Raji (cell line): ENCODE data around the gene PDZD7.

ENCODE experiments used
- POLR2A ChIP-seq: IDR thresholded peaks from 2 replicates; pipeline ENCODE4 v1.6.1; 2011; ENCODE audit warnings: low read depth, low read length, control low read depth; ENCODE audit not compliant: insufficient read depth

The PDZD7 gene

GRCh38 chr10:100997360-100998182, 33.4 kb downstream of the PDZD7 start:
- peak; percentile 66 for TF ChIP-seq POLR2A

- no peak for TF ChIP-seq POLR2A
These were observed 34.1 kb downstream of the PDZD7 start for GRCh38 chr10:100996678-100997359.

DNA sequence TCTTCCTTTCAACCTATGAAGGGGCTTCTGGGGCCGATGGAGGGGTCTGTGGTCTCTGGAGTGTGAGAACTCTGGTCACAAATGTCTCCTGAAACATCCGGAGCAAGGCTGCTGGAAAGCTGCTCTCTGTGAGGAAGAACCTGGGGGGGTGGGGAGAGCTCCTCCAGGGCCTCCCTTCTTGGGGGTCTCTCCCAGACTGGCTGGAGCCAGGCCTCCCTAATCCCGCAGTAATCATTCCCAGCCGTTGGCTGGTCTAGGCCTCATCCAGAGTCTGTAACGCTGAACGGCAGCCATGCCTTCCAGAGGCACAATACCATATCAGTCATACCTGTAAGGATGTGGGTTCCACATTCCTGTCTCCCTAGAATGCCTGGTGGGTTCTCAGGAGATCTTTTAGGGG, 35.7 kb downstream of the PDZD7 start:
- no peak for TF ChIP-seq POLR2A

- TF ChIP-seq POLR2A, result no peak
These were observed 36.8 kb downstream of the PDZD7 start for GRCh38 chr10:100993986-100994708.

GRCh38 chr10:100989088-100989487, 41.8 kb downstream of the PDZD7 start:
- TF ChIP-seq POLR2A, result no peak

GRCh38 chr10:100988166-100988565, 42.8 kb downstream of the PDZD7 start:
- TF ChIP-seq POLR2A, result no peak

DNA sequence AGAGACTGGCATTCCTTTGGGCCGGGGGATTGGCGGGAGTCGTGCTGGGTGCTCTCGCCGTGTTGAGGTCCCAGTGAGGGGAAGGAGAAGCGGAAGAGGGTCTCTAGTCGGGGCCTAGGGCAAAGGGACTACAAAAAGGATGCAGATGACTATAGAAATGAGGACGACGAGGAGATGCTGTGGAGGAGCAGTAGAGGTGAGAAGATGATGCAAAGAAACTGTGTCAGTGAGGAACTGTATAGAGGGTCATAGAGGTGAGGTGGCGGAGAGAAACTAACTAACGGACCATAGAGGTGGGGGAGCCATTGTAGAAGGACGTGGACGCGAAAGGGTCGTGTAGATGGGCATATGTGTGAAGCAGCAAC, 43.3 kb downstream of the PDZD7 start:
- TF ChIP-seq POLR2A, result no peak

GRCh38 chr10:100986952-100987684, 43.8 kb downstream of the PDZD7 start, which contains the start of the genes MRPL43 and TWNK:
Gene MRPL43 (minus strand): TSS chr10:100987497. CDS start chr10:100987443, 54 bp downstream.
Gene TWNK (plus strand): TSS chr10:100987543. CDS start chr10:100988211, 668 bp downstream.
- peak; percentile 84 for TF ChIP-seq POLR2A

DNA sequence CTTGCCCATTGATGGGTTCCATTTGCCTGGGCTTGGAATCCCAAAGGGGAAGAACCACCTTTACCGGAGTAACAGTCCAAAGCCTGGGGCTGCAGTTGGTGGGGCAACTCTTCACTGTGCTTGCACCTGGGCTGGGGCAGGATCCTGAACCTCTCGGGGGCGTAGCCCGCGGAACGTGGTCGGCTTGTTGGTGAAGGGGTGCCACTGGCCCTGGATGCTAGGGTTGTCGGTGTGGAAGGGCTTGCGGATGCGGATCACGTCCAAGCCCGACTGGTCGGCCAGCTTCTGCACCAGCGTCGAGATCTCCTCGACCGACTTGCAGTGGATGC, 44.3 kb downstream of the PDZD7 start:
- no peak for TF ChIP-seq POLR2A

DNA sequence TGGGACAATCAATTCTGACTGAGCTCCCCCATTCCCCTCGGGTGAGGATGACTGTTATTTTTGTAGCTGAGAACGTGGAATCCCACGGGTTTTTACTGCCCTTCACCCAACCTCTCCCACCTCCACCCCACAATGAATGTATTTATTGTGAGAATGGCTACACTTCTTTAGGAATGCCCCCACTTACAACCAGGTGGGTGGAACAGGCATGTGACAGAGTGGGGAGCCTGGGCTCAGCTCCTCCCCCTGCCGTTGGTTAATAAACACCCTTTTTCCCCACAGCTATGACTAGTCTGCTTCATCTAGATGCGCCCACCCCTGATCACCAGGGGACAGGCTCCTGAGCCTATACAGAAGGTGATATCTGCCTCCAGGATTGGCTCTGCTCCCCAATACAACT, 45.6 kb downstream of the PDZD7 start:
- no peak for TF ChIP-seq POLR2A

GRCh38 chr10:100984672-100985177, 46.2 kb downstream of the PDZD7 start:
- no peak for TF ChIP-seq POLR2A

GRCh38 chr10:100983868-100984671, 46.9 kb downstream of the PDZD7 start:
- TF ChIP-seq POLR2A, result no peak

DNA sequence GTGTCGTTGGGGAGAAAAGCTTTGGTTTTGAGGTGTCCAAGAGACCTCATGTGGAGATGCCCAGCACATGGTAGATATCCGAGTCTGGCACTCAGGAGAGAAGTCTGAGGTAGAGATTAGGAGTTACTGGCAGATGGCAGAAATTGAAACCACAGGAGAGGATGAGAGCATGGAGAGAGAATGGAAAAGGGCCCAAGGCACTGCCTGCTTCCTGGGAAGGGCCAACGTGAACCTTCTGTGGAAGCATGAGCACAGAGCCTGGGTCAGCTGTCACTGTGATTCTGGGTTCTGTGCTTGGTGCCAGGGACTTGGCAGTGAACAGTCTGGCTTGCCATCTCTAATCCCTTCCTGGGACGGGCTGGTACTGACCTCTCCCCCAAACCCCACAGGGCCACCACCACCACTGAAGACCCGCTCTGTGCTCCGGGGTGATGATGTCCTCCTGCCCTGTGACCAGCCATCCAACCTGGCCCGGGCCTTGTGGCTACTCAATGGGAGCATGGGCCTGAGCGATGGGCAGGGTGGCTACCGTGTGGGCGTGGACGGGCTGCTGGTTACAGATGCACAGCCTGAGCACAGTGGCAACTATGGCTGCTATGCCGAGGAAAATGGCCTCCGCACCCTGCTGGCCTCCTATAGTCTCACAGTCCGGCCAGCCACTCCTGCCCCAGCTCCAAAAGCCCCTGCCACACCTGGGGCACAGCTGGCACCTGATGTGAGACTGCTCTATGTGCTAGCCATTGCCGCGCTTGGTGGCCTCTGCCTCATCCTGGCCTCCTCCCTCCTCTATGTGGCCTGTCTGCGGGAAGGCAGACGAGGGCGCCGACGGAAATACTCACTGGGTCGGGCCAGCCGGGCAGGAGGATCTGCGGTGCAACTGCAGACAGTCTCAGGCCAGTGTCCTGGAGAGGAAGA, 47.8 kb downstream of the PDZD7 start:
- no peak for TF ChIP-seq POLR2A
